Smooth muscle cell (in vitro differentiated cells): ENCODE measurements around the gene RECQL5. TPM values are rescaled to one million over a fixed set of nuclear protein-coding genes. Genes with fewer than 3 reads are reported as not detected.

Experiments used
- DNase-seq: peaks from one replicate; lab custom pipeline; 2025; ENCODE audit not compliant: unreplicated experiment; lab: John Stamatoyannopoulos, UW
- H2AFZ ChIP-seq: fragments of 200-600 bp; sonication (generic); 2 replicates; pipeline ENCODE4 v1.6.0; 2016; ENCODE audit warnings: antibody characterized with exemption, low read depth, mild to moderate bottlenecking
- H3F3A ChIP-seq: fragments of 200-600 bp; sonication (generic); 2 replicates; pipeline ENCODE4 v1.6.0; 2017; ENCODE audit warnings: antibody characterized with exemption, low read depth
- H3K27ac ChIP-seq: fragments of 200-600 bp; sonication (generic); 2 replicates; pipeline ENCODE4 v1.5.1; 2016; ENCODE audit warnings: low read depth, mild to moderate bottlenecking
- H3K27me3 ChIP-seq: fragments of 200-600 bp; sonication (generic); 2 replicates; pipeline ENCODE4 v1.6.1; 2016; ENCODE audit warnings: low read depth, mild to moderate bottlenecking
- H3K36me3 ChIP-seq: fragments of 200-600 bp; sonication (generic); 2 replicates; pipeline ENCODE4 v1.5.1; 2016; ENCODE audit warnings: low read depth
- H3K4me1 ChIP-seq: fragments of 200-600 bp; sonication (generic); 2 replicates; pipeline ENCODE4 v1.5.1; 2016; ENCODE audit warnings: low read depth
- H3K4me2 ChIP-seq: fragments of 200-600 bp; sonication (generic); 2 replicates; pipeline ENCODE4 v1.6.0; 2016; ENCODE audit warnings: mild to moderate bottlenecking
- H3K4me3 ChIP-seq: fragments of 200-600 bp; sonication (generic); 2 replicates; pipeline ENCODE4 v1.5.1; 2016; ENCODE audit warnings: mild to moderate bottlenecking
- H3K79me2 ChIP-seq: fragments of 200-600 bp; sonication (generic); 2 replicates; pipeline ENCODE4 v1.6.0; 2016; ENCODE audit warnings: low read depth, mild to moderate bottlenecking
- H3K9ac ChIP-seq: fragments of 200-600 bp; sonication (generic); 2 replicates; pipeline ENCODE4 v1.6.0; 2016; ENCODE audit warnings: low read depth
- H3K9me3 ChIP-seq: fragments of 200-600 bp; sonication (generic); replicated peaks from 2 replicates; pipeline ENCODE4 v1.5.1; 2016; ENCODE audit warnings: low read depth
- H4K20me1 ChIP-seq: fragments of 200-600 bp; sonication (generic); 2 replicates; pipeline ENCODE4 v1.6.0; 2016; ENCODE audit warnings: low read depth
- WGBS: methylation state at CpG from one replicate; pipeline ENCODE4 v1.1.7; 2016; ENCODE audit warnings: low lambda C conversion rate; 5-methylcytosine and 5-hydroxymethylcytosine counted together
- polyA plus RNA-seq: library from polyadenylated mRNA; unstranded; fragments of >200 nt; fragmentation: Nextera tagmentation; extraction: Ambion mirVana; gene quantifications from 2 replicates; pipeline ENCODE4 v1.2.1, GENCODE V29; 2016
- total RNA-seq: library from RNA; depleted of rRNA; stranded (reverse); fragments of >200 nt; gene quantifications from 2 replicates; pipeline ENCODE4 v1.2.3, GENCODE V29; 2014
- TF ChIP-seq, protein P1 (sequence below): fragments of 200-600 bp; sonication (generic); IDR thresholded peaks from 2 replicates; pipeline ENCODE4 v1.5.1; 2017; ENCODE audit warnings: borderline replicate concordance, mild to moderate bottlenecking, antibody characterized with exemption; ENCODE audit not compliant: insufficient read depth, poor library complexity, severe bottlenecking

Gene RECQL5
- total and polyA plus RNA-seq, 2 experiments from 2014 or later: 15.7 to 38.2 TPM

DNA sequence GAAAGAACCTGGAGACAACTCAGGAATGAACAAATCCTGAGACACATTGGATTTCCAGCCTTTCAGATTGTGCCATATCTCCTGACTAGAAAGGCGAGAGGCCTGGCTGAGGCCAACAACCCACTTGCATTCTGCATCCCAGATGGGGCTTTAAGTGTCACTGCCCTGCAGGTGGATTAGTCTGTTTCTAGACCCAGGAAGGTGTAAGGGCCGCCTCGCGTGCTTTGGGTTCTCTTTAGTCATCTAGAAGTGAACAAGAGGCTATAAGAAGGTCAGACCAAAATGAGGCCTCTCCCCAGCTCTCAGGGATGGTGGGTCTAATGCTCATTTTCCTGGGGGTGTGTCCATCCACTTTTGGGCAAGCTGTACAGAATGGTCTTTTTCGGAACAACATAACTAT lies 5.1 kb upstream of the RECQL5 start:
- no peak for DNase-seq
- H3K27ac ChIP-seq: no peak overlapping the region
- H3K27me3 ChIP-seq: no peaks in the 10 kb centered on the region
- H3K4me3 ChIP-seq: no peak overlapping the region
- no peaks in the 10 kb centered on the region for H3K9me3 ChIP-seq
- TF ChIP-seq, protein P1, sequence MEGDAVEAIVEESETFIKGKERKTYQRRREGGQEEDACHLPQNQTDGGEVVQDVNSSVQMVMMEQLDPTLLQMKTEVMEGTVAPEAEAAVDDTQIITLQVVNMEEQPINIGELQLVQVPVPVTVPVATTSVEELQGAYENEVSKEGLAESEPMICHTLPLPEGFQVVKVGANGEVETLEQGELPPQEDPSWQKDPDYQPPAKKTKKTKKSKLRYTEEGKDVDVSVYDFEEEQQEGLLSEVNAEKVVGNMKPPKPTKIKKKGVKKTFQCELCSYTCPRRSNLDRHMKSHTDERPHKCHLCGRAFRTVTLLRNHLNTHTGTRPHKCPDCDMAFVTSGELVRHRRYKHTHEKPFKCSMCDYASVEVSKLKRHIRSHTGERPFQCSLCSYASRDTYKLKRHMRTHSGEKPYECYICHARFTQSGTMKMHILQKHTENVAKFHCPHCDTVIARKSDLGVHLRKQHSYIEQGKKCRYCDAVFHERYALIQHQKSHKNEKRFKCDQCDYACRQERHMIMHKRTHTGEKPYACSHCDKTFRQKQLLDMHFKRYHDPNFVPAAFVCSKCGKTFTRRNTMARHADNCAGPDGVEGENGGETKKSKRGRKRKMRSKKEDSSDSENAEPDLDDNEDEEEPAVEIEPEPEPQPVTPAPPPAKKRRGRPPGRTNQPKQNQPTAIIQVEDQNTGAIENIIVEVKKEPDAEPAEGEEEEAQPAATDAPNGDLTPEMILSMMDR: no peak
- no peaks in the 10 kb centered on the region for H3K36me3 ChIP-seq
- no peak overlapping the region for H3K4me2 ChIP-seq
- peaks cover 9% of the 10 kb centered on the region for H3K4me1 ChIP-seq
- no peak overlapping the region for H2AFZ ChIP-seq
- H3K9ac ChIP-seq: no peak overlapping the region
- H3F3A ChIP-seq: peaks cover 9% of the 10 kb centered on the region
- 97% methylated on average over 5 of the region's 5 CpGs for whole genome bisulfite sequencing
- H3K79me2 ChIP-seq: peaks cover 73% of the 10 kb centered on the region
- H4K20me1 ChIP-seq: peaks cover 41% of the 10 kb centered on the region

- Histone ChIP-seq H3K27me3 (no peaks in the 10 kb centered on the region), H4K20me1 (peaks cover 32% of the 10 kb centered on the region), H3K9ac (no peak overlapping the region), H3K36me3 (no peaks in the 10 kb centered on the region), H3K4me1 (peaks cover 15% of the 10 kb centered on the region), H2AFZ (no peak overlapping the region), H3K79me2 (peaks cover 73% of the 10 kb centered on the region), H3F3A (peaks cover 9% of the 10 kb centered on the region), H3K9me3 (no peaks in the 10 kb centered on the region), H3K4me3 (no peak overlapping the region), H3K27ac (no peak overlapping the region), H3K4me2 (no peak overlapping the region)
- 95% methylated on average over 5 of the region's 5 CpGs for WGBS
- DNase-seq: no peak
- TF ChIP-seq, protein P1: no peak
Observed at GRCh38 chr17:75670868-75671267, 3.9 kb upstream of the RECQL5 start.

- H3K9ac ChIP-seq: peak overlapping the region; percentile 98
- TF ChIP-seq, protein P1: no peak
Observed at GRCh38 chr17:75668489-75668888, 1.5 kb upstream of the RECQL5 start.

DNA sequence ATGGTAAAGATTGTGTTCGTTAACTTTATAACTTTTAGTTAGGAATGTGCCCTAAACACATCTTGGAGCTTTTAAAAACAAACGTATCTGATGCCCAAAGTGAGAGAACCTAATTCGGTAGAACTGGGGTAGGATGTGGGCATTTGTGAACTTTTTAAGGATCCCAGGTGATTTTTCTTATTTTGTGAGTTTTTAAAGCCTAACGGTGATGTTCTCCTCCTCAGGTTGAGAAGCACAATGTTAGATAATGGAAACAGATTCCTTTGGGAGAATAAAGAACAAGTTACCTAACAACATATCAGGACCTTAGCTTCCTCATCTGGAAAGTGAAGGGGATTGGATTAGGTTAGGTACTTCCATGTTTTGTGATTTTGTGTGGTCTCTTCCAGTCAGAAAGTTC lies 871 bp upstream of the RECQL5 start:
- peaks cover 5% of the 10 kb centered on the region for H3F3A ChIP-seq
- WGBS: 18% methylated on average over 4 of the region's 4 CpGs
- no peak for DNase-seq

More at GRCh38 chr17:75668489-75668888, 1.5 kb upstream of the RECQL5 start:
- Histone ChIP-seq H3K4me3 (peak overlapping the region; percentile 84), H3K36me3 (no peaks in the 10 kb centered on the region), H3F3A (peaks cover 9% of the 10 kb centered on the region), H3K4me2 (peak overlapping the region; percentile 99), H3K4me1 (peaks cover 16% of the 10 kb centered on the region), H3K27me3 (no peaks in the 10 kb centered on the region), H2AFZ (no peak overlapping the region), H3K9me3 (no peaks in the 10 kb centered on the region), H3K79me2 (peaks cover 67% of the 10 kb centered on the region), H4K20me1 (peaks cover 24% of the 10 kb centered on the region), H3K27ac (peak overlapping the region; percentile 89)
- 95% methylated on average over 4 of the region's 4 CpGs for WGBS
- DNase-seq: no peak

More for the DNA sequence above, 871 bp upstream of the RECQL5 start:
- Histone ChIP-seq H3K27me3 (no peaks in the 10 kb centered on the region), H3K27ac (peak overlapping the region; percentile 89), H3K79me2 (peaks cover 66% of the 10 kb centered on the region), H3K4me1 (peaks cover 16% of the 10 kb centered on the region), H4K20me1 (peaks cover 24% of the 10 kb centered on the region), H3K9ac (peak overlapping the region; percentile 98), H3K4me3 (peak overlapping the region; percentile 84), H3K9me3 (no peaks in the 10 kb centered on the region), H3K4me2 (peak overlapping the region; percentile 99), H3K36me3 (no peaks in the 10 kb centered on the region), H2AFZ (no peak overlapping the region)
- TF ChIP-seq, protein P1: no peak
